Subcutaneous adipose tissue (tissue), 4 donors: Measurements from ENCODE around the gene AHNAK2. TPM values are rescaled to one million over a fixed set of nuclear protein-coding genes. Genes with fewer than 3 reads are reported as not detected.

ENCODE experiments used
- CTCF ChIP-seq: fragments of 450-650 bp; IDR thresholded peaks from one replicate; pipeline ENCODE4 v1.5.1; 2016; ENCODE audit warnings: low read depth, mild to moderate bottlenecking, control low read depth, antibody characterized with exemption, moderate library complexity
- total RNA-seq, 4 donors: library from RNA; depleted of rRNA; stranded (reverse); fragments of >200 nt; gene quantifications; one replicate each; pipeline ENCODE4 v1.1.0, GENCODE V29; 2016

Gene AHNAK2
- total RNA-seq, 4 donors from 2014 or later = 36.9 to 77.5 (median 43.9) TPM

DNA sequence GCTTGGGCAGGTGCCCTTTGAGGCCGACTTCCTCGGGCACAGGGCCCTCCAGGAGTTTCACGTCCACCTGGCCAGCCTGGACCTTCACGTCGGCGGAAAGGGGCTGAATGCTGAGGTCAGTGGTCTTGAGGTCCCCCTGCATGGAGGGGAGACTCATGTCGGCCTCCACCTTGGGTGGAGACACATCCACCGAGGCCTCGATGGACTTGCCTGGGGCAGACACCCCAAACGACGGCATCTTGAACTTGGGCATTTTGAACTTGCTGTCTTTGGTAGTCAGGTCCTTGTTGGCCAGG lies 29.5 kb downstream of the AHNAK2 start:
- no peak for TF ChIP-seq CTCF

- no peak for TF ChIP-seq CTCF
These were observed 35.6 kb downstream of the AHNAK2 start for GRCh38 chr14:104942586-104942985.

GRCh38 chr14:104941508-104942365 lies 36.4 kb downstream of the AHNAK2 start:
- no peak for TF ChIP-seq CTCF

- TF ChIP-seq CTCF = no peak
These were observed 37.5 kb downstream of the AHNAK2 start for GRCh38 chr14:104940526-104941150.

- TF ChIP-seq CTCF = no peak
These were observed 38.3 kb downstream of the AHNAK2 start for GRCh38 chr14:104939666-104940410.

DNA sequence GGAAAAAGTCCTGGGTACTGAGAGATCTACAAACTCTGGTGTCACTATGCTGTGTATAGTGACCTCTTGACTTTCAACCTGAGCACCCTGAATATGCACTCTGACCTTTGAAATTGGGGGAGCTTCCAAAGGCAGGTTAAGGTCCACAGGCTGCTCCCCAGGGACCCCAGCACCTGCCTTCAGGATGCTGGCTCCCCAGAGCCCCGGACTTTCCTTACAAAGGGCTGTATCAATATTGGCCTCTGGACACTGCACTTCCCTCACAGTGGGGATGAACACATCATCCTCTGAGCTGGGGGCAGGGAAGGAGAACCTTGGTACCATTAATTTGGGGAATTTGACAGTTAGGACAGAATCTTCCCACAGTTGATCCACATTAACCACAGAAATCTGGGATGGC lies 39.2 kb downstream of the AHNAK2 start:
- no peak for TF ChIP-seq CTCF

- no peak for TF ChIP-seq CTCF
These were observed 39.7 kb downstream of the AHNAK2 start for GRCh38 chr14:104938436-104938835.
